Mesothelial cell of epicardium (in vitro differentiated cells): Measurements from ENCODE around the gene PRKD3. TPM values are rescaled to one million over a fixed set of nuclear protein-coding genes. Genes with fewer than 3 reads are reported as not detected.
A peak's percentile ranks its signal among the peaks of the same experiment; 100 is the strongest.

Experiments used
- DNase-seq, 2 experiments: peaks; one replicate each; pipeline ENCODE4 v3.0.0; 2021; ENCODE audit warnings: low spot score in 2 of 2; ENCODE audit not compliant: unreplicated experiment in 2 of 2
- H3K27ac Mint-ChIP-seq: 2 replicates; pipeline ENCODE4 v1.8.0; 2021; ENCODE audit warnings: mixed read lengths
- H3K27me3 Mint-ChIP-seq: 2 replicates; pipeline ENCODE4 v1.8.0; 2021; ENCODE audit warnings: low read depth, mixed read lengths
- H3K36me3 Mint-ChIP-seq: 2 replicates; pipeline ENCODE4 v1.8.0; 2021; ENCODE audit warnings: mixed read lengths
- H3K4me1 Mint-ChIP-seq: 2 replicates; pipeline ENCODE4 v1.8.0; 2021; ENCODE audit warnings: mixed read lengths
- H3K4me3 Mint-ChIP-seq: 2 replicates; pipeline ENCODE4 v1.8.0; 2021; ENCODE audit warnings: mild to moderate bottlenecking, moderate library complexity, mixed read lengths
- H3K9me3 Mint-ChIP-seq: 2 replicates; pipeline ENCODE4 v1.8.0; 2021; ENCODE audit warnings: mixed read lengths
- CTCF ChIP-seq: fragments of 200-600 bp; sonication (generic); IDR thresholded peaks from one replicate; pipeline ENCODE4 v1.5.0; 2021; ENCODE audit warnings: antibody characterized with exemption; ENCODE audit not compliant: unreplicated experiment
- total RNA-seq: library from RNA; stranded (reverse); gene quantifications from 3 replicates; pipeline ENCODE4 v1.2.1, GENCODE V29; 2021

PRKD3 gene
- total RNA-seq, 1 donor from 2014 or later, result 67.3 TPM

- Mint-ChIP-seq H3K4me3 (no peak overlapping the region), H3K27me3 (no peaks in the 10 kb centered on the region), H3K4me1 (peaks cover 24% of the 10 kb centered on the region), H3K36me3 (no peaks in the 10 kb centered on the region), H3K9me3 (no peaks in the 10 kb centered on the region), H3K27ac (no peak overlapping the region)
- DNase-seq, result no peak
- TF ChIP-seq CTCF, result no peak
Measured at GRCh38 chr2:37333256-37333655, 8.6 kb upstream of the PRKD3 start.

- no peak for TF ChIP-seq CTCF
- Mint-ChIP-seq H3K4me3 (no peak overlapping the region), H3K4me1 (peaks cover 18% of the 10 kb centered on the region), H3K27me3 (no peaks in the 10 kb centered on the region), H3K27ac (no peak overlapping the region), H3K9me3 (no peaks in the 10 kb centered on the region), H3K36me3 (no peaks in the 10 kb centered on the region)
- DNase-seq, result no peak
Measured at GRCh38 chr2:37332560-37332959, 7.9 kb upstream of the PRKD3 start.

- DNase-seq, result no peak
- no peak overlapping the region for H3K4me3 Mint-ChIP-seq
- no peak overlapping the region for H3K27ac Mint-ChIP-seq
- H3K36me3 Mint-ChIP-seq, result no peaks in the 10 kb centered on the region
- no peaks in the 10 kb centered on the region for H3K27me3 Mint-ChIP-seq
- peaks cover 22% of the 10 kb centered on the region for H3K4me1 Mint-ChIP-seq
- H3K9me3 Mint-ChIP-seq, result no peaks in the 10 kb centered on the region
- no peak for TF ChIP-seq CTCF
Measured at GRCh38 chr2:37330681-37331080, 6.0 kb upstream of the PRKD3 start.

- H3K9me3 Mint-ChIP-seq, result no peaks in the 10 kb centered on the region
- no peaks in the 10 kb centered on the region for H3K36me3 Mint-ChIP-seq
- TF ChIP-seq CTCF, result no peak
- no peak for DNase-seq
- H3K27me3 Mint-ChIP-seq, result no peaks in the 10 kb centered on the region
- H3K27ac Mint-ChIP-seq, result peak overlapping the region; percentile 32
- H3K4me3 Mint-ChIP-seq, result peak overlapping the region; percentile 27
- peaks cover 28% of the 10 kb centered on the region for H3K4me1 Mint-ChIP-seq
Measured at GRCh38 chr2:37326866-37327634, 2.4 kb upstream of the PRKD3 start.

- H3K27me3 Mint-ChIP-seq, result no peaks in the 10 kb centered on the region
- no peak for DNase-seq
- no peak for TF ChIP-seq CTCF
- no peaks in the 10 kb centered on the region for H3K9me3 Mint-ChIP-seq
- H3K27ac Mint-ChIP-seq, result peak overlapping the region; percentile 3
- H3K4me3 Mint-ChIP-seq, result peak overlapping the region; percentile 27
- peaks cover 36% of the 10 kb centered on the region for H3K4me1 Mint-ChIP-seq
- no peaks in the 10 kb centered on the region for H3K36me3 Mint-ChIP-seq
Measured at GRCh38 chr2:37326285-37326684, 1.7 kb upstream of the PRKD3 start.
